ENCODE data around the gene CROCC.
"Not testable (repeated sequence)": the region's sequence is repeated elsewhere in the genome, so short reads cannot be mapped to it uniquely, and the experiment has no call there.

The CROCC gene

DNA sequence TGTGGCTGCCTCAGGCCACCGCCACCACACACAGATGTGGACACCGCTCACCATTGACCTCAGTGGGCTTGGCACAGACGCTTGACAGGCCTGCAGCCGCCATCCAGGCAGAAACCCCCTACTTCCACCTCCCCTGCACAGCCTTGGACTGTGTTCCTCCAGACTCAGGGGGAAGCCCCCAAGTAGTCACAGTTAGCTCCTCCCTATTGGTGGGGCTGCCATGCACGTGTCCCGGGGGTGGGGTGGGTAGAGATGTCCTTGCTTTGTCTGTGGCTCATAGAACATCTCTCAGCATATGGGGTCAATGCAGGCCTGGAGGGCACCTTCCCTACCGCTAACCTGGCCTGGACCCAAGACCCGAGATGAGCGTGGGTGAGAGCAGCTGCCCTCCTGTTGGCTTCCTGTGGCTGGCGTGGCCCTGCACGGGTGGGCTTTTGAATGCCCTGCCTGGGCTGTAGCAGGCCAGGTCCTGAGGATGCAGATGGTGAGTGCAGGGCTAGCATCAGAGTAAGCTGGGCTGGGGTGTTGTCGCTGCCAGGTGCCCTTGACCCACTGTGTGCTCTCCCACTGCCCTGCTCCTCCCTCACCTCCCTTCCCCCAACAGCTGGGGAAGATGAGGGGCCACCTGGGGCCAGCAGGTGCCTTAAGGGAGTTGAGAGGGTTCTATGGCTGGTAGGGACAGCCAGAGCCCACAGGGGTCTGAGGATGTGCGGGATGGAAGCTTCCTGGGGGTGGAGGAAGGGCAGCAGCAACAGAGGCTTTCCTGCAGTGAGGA, 6.2 kb downstream of the CROCC start:
- no peak overlapping the region for H3K27ac ChIP-seq (ENCODE audit: low read length)
- H3K36me3 ChIP-seq (ENCODE audit: control insufficient read depth in 2 of 2, insufficient read depth in 2 of 2, low read length in 2 of 2), result peaks cover 0 to 22% of the 10 kb centered on the region in 2 donors
- H3K27me3 ChIP-seq (ENCODE audit: control insufficient read depth in 1 of 2, insufficient read depth in 2 of 2, low read length in 2 of 2), result no peaks in the 10 kb centered on the region
- peaks cover 4% of the 10 kb centered on the region for H3K4me1 ChIP-seq (ENCODE audit: control insufficient read depth, insufficient read depth, low read length)
- H3K9me3 ChIP-seq (ENCODE audit: control insufficient read depth in 2 of 2, low read length in 2 of 2), result no peaks in the 10 kb centered on the region
- no peak overlapping the region for H3K9ac ChIP-seq (ENCODE audit: low read length in 2 of 2)
- no peak overlapping the region for H3K4me3 ChIP-seq (ENCODE audit: low read length in 2 of 2)

DNA sequence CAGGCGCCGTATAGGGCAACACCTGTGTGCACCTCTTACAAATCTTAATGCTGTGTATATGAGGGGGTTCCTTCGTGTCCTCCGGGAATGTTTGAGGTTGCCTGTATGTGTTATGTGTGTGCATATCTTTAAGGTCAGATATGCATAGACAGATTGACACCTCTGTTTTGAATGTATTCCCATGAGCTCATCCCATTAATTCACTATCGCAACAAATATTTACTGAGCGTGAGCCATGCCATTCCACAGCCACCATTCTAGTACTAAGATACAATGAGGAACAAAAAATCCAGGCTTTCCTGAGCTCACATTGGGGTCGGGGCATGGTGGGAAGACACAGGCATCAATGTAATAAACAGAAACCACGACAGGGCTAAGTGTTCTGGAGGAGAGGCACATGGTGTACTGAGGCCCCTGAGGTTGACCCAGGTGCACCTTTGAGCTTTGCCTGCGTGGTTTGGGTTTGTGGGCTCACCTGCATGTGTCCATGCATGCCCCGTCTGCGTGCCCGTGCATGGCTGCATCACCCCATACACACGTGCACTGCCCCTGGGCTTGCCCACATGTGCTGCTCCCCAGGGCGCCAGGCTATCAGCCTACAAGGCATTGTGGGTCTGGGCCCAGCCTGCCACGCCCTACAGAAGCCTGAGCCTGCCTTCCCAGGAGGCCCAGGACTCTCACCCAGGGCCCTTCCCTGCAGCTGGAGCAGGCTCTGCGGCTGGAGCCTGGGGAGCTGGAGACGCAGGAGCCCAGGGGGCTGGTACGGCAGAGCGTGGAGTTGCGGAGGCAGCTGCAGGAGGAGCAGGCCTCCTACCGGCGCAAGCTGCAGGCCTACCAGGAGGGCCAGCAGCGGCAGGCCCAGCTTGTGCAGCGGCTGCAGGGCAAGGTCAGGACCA, 7.7 kb downstream of the CROCC start:
- not testable (repeated sequence) for H3K9ac ChIP-seq (ENCODE audit: low read length in 2 of 2)
- H3K36me3 ChIP-seq (ENCODE audit: control insufficient read depth in 2 of 2, insufficient read depth in 2 of 2, low read length in 2 of 2), result peaks cover 0 to 21% of the 10 kb centered on the region in 2 donors

DNA sequence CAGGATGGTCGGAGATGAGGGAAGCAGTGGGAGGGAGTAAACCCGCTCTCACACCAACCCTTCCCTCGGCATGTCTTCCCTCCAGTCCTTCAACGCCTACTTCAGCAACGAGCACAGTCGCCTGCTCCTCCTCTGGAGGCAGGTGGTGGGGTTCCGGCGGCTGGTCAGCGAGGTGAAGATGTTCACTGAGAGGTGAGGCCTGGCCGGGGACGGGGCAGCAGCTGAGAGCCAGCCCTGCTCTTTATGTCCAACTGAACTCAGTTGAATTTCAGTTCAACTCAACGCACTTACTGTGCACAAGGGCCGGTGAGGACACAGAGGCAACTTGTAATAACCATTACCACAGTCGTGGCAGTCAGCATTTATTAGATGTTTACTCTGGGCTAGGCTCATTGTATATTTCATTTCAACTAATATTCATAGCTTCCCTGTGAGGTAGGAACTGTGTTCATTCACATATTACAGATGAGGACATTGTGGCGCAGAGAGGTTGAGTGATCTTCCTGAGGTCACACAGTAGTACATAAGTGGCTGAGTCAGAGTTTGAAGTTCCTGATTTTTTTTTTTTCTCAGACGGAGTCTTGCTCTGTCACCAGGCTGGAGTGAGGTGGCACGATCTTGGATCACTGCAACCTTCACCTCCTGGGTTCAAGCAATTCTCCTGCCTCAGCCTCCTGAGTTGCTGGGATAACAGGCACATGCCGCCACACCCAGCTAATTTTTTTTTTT, 9.6 kb downstream of the CROCC start:
- peaks cover 0 to 27% of the 10 kb centered on the region in 2 donors for H3K36me3 ChIP-seq (ENCODE audit: control insufficient read depth in 2 of 2, insufficient read depth in 2 of 2, low read length in 2 of 2)
- not testable (repeated sequence) for H3K9me3 ChIP-seq (ENCODE audit: control insufficient read depth in 2 of 2, low read length in 2 of 2); H3K27ac ChIP-seq (ENCODE audit: low read length); H3K27me3 ChIP-seq (ENCODE audit: control insufficient read depth in 1 of 2, insufficient read depth in 2 of 2, low read length in 2 of 2); H3K4me3 ChIP-seq (ENCODE audit: low read length in 2 of 2); H3K9ac ChIP-seq (ENCODE audit: low read length in 2 of 2); H3K4me1 ChIP-seq (ENCODE audit: control insufficient read depth, insufficient read depth, low read length)

More for the DNA sequence above, 7.7 kb downstream of the CROCC start:
- H3K9me3 ChIP-seq (ENCODE audit: control insufficient read depth in 2 of 2, low read length in 2 of 2); H3K4me3 ChIP-seq (ENCODE audit: low read length in 2 of 2); H3K27ac ChIP-seq (ENCODE audit: low read length); H3K27me3 ChIP-seq (ENCODE audit: control insufficient read depth in 1 of 2, insufficient read depth in 2 of 2, low read length in 2 of 2); H3K4me1 ChIP-seq (ENCODE audit: control insufficient read depth, insufficient read depth, low read length): not testable (repeated sequence)

DNA sequence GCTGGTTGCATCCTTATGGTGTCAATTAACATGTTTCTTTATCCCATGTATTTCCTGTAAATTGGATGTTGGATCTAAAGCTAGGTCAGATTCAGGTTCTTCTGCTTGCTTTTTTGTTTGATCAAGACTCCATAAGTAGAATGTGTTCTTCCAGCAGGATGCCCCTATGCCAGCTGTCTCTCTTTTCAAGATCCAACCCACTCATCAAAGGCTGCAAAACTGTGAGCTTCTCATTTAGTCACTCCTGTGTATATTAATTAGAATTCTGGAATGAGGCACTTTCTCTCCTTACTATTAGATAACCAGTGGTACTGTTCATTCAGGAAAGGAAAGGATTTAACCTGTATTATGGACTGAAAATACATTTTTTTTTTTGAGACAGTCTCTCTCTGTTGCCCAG, 12.2 kb downstream of the CROCC start:
- peaks cover 0 to 34% of the 10 kb centered on the region in 2 donors for H3K36me3 ChIP-seq (ENCODE audit: control insufficient read depth in 2 of 2, insufficient read depth in 2 of 2, low read length in 2 of 2)

DNA sequence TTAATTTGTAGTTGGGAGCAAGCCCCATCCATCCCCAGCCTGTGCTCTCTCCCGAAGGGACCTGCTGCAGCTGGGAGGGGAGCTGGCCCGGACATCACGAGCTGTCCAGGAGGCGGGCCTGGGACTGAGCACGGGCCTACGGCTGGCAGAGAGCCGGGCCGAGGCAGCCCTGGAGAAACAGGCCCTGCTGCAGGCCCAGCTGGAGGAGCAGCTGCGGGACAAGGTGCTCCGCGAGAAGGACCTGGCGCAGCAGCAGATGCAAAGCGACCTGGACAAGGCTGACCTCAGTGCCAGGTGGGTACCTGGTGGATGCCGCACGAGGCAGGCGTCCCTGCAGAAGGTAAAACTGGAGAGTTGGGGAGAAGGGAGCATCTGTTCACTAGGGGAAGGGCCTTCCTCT, 14.8 kb downstream of the CROCC start:
- not testable (repeated sequence) for H3K27me3 ChIP-seq (ENCODE audit: control insufficient read depth in 1 of 2, insufficient read depth in 2 of 2, low read length in 2 of 2); H3K4me1 ChIP-seq (ENCODE audit: control insufficient read depth, insufficient read depth, low read length); H3K9ac ChIP-seq (ENCODE audit: low read length in 2 of 2); H3K27ac ChIP-seq (ENCODE audit: low read length); H3K9me3 ChIP-seq (ENCODE audit: control insufficient read depth in 2 of 2, low read length in 2 of 2); H3K4me3 ChIP-seq (ENCODE audit: low read length in 2 of 2)
- H3K36me3 ChIP-seq (ENCODE audit: control insufficient read depth in 2 of 2, insufficient read depth in 2 of 2, low read length in 2 of 2), result peaks cover 0 to 25% of the 10 kb centered on the region in 2 donors

More for the DNA sequence above, 12.2 kb downstream of the CROCC start:
- not testable (repeated sequence) for H3K9ac ChIP-seq (ENCODE audit: low read length in 2 of 2); H3K4me3 ChIP-seq (ENCODE audit: low read length in 2 of 2); H3K4me1 ChIP-seq (ENCODE audit: control insufficient read depth, insufficient read depth, low read length); H3K27me3 ChIP-seq (ENCODE audit: control insufficient read depth in 1 of 2, insufficient read depth in 2 of 2, low read length in 2 of 2); H3K9me3 ChIP-seq (ENCODE audit: control insufficient read depth in 2 of 2, low read length in 2 of 2); H3K27ac ChIP-seq (ENCODE audit: low read length)

DNA sequence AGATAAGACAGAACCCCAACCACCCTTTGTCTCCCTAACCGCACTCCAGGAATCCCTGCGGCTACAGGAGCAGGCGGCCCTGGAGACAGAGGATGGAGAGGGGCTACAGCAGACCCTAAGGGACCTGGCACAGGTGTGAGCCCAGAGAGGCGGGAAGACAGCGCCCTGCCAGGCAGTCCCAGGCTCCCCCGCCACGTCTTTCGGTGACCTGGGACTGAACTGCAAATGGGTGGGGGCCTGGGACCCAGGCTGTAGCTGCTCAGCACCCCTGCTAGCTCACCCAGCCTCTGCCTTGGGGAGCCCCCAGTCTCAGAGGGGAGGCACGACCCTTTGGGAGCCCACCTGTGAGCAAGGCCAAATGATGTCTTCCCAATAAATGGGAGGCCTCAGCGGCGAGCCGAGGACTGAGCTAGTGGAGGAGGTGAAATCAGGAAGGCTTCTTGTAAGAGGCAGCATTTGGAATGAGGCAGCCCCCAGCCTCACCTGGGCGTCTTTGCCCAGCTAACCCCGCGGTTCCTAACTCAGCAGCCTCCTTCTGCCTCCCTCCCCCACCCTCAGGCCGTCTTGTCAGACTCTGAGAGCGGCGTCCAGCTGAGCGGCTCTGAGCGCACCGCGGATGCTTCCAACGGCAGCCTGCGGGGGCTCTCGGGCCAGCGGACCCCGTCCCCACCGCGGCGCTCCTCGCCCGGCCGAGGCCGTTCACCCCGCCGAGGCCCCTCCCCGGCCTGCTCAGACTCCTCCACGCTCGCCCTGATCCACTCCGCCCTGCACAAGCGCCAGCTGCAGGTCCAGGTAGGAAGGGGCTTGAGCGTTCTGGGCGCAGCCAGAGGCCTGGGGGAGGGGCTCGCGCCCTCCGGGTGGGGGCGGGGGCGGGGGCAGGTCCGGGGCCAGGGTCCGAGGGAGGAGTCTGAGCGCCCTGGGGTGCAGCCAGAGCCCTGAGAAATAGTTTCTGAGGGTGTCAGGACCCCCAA, 16.9 kb downstream of the CROCC start:
- Histone ChIP-seq H3K9me3 (ENCODE audit: control insufficient read depth in 2 of 2, low read length in 2 of 2) (no peaks in the 10 kb centered on the region), H3K27me3 (ENCODE audit: control insufficient read depth in 1 of 2, insufficient read depth in 2 of 2, low read length in 2 of 2) (no peaks in the 10 kb centered on the region), H3K9ac (ENCODE audit: low read length in 2 of 2) (no peak overlapping the region), H3K36me3 (ENCODE audit: control insufficient read depth in 2 of 2, insufficient read depth in 2 of 2, low read length in 2 of 2) (peaks cover 4 to 30% of the 10 kb centered on the region in 2 donors), H3K4me1 (ENCODE audit: control insufficient read depth, insufficient read depth, low read length) (no peaks in the 10 kb centered on the region), H3K4me3 (ENCODE audit: low read length in 2 of 2) (no peak overlapping the region), H3K27ac (ENCODE audit: low read length) (no peak overlapping the region)

DNA sequence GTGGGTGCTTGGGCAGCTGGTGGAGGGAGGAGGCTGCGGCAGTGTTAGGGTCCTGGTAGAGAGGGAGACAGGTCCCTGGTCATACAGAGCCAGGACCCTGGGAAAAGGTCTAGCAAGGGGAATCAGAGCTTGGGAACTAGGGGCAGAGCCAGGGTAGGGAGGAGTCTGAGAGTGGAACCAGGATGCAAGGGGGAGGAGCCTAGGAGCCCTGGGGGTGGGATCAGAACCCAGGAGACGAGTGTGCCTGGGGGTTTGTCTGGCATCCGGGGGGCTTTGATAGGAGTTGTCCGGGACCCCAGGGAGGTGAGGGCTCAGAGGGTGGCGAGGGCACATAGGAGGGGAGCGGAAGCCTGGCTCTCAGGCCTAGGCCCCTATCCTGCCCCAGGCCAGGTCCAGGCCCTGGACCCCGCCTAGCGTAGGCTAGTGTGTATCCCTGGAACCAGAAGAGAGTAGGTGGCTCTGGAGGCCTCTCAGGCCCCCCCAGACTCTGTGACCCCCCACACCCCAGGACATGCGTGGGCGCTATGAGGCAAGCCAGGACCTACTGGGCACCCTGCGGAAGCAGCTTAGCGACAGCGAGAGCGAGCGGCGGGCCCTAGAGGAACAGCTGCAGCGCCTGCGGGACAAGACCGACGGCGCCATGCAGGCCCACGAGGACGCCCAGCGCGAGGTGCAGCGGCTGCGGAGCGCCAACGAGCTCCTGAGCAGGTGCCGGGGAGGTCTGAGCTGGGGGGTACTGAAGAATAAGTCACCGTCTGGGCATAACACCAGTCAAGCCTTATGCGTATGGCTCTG, 17.9 kb downstream of the CROCC start:
- not testable (repeated sequence) for H3K4me1 ChIP-seq (ENCODE audit: control insufficient read depth, insufficient read depth, low read length); H3K4me3 ChIP-seq (ENCODE audit: low read length in 2 of 2); H3K9ac ChIP-seq (ENCODE audit: low read length in 2 of 2); H3K27ac ChIP-seq (ENCODE audit: low read length); H3K9me3 ChIP-seq (ENCODE audit: control insufficient read depth in 2 of 2, low read length in 2 of 2); H3K27me3 ChIP-seq (ENCODE audit: control insufficient read depth in 1 of 2, insufficient read depth in 2 of 2, low read length in 2 of 2)
- H3K36me3 ChIP-seq (ENCODE audit: control insufficient read depth in 2 of 2, insufficient read depth in 2 of 2, low read length in 2 of 2), result peaks cover 4 to 34% of the 10 kb centered on the region in 2 donors

DNA sequence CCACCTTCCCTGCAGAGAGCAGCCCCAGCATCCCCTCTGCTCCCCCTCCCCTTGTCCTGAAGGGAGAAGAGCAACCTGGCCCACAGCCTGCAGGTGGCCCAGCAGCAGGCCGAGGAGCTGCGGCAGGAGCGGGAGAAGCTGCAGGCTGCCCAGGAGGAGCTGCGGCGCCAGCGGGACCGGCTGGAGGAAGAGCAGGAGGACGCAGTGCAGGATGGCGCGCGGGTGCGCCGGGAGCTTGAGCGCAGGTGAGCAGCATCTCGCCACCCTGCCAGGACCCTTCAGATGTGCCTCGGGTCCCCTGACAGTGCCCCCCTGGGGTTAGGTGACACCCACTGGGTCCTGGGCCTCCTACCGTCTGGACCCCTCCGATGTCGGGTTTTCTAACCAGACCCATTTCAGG, 22.3 kb downstream of the CROCC start:
- Histone ChIP-seq H3K4me1 (ENCODE audit: control insufficient read depth, insufficient read depth, low read length) (no peaks in the 10 kb centered on the region), H3K9ac (ENCODE audit: low read length in 2 of 2) (no peak overlapping the region), H3K36me3 (ENCODE audit: control insufficient read depth in 2 of 2, insufficient read depth in 2 of 2, low read length in 2 of 2) (peaks cover 4 to 29% of the 10 kb centered on the region in 2 donors)

DNA sequence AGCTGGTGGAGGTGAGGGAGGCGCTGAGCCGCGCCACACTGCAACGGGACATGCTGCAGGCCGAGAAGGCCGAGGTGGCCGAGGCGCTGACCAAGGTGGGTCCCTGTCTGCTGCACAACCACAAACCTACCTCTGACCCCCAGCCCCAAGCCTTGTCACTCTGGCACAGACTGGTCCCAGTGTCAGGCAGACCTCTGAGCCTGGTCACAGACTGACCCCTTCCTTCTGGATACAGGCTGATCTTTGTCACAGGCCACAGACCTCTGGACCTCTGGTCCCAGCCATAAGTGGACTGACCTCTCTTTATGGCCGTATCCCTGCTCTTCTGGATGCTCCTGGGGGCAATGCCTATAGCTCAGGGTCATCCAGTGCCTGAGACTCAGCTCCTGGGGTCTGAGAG, 23.8 kb downstream of the CROCC start:
- peaks cover 4 to 29% of the 10 kb centered on the region in 2 donors for H3K36me3 ChIP-seq (ENCODE audit: control insufficient read depth in 2 of 2, insufficient read depth in 2 of 2, low read length in 2 of 2)
- not testable (repeated sequence) for H3K4me3 ChIP-seq (ENCODE audit: low read length in 2 of 2); H3K27ac ChIP-seq (ENCODE audit: low read length)

More for the DNA sequence above, 22.3 kb downstream of the CROCC start:
- no peaks in the 10 kb centered on the region for H3K27me3 ChIP-seq (ENCODE audit: control insufficient read depth in 1 of 2, insufficient read depth in 2 of 2, low read length in 2 of 2)
- H3K9me3 ChIP-seq (ENCODE audit: control insufficient read depth in 2 of 2, low read length in 2 of 2), result no peaks in the 10 kb centered on the region
- H3K4me3 ChIP-seq (ENCODE audit: low read length in 2 of 2), result no peak overlapping the region
- no peak overlapping the region for H3K27ac ChIP-seq (ENCODE audit: low read length)

More for the DNA sequence above, 23.8 kb downstream of the CROCC start:
- not testable (repeated sequence) for H3K9ac ChIP-seq (ENCODE audit: low read length in 2 of 2); H3K4me1 ChIP-seq (ENCODE audit: control insufficient read depth, insufficient read depth, low read length); H3K9me3 ChIP-seq (ENCODE audit: control insufficient read depth in 2 of 2, low read length in 2 of 2); H3K27me3 ChIP-seq (ENCODE audit: control insufficient read depth in 1 of 2, insufficient read depth in 2 of 2, low read length in 2 of 2)
